ENCODE measurements around the gene MYRF.

The MYRF gene

GRCh38 chr11:61762223-61762615 is 9.8 kb downstream of the MYRF start:
- no peak for DNase-seq

- DNase-seq, result no peak
Observed at GRCh38 chr11:61762798-61763197, 10.4 kb downstream of the MYRF start.

GRCh38 chr11:61763930-61764605 is 11.6 kb downstream of the MYRF start:
- DNase-seq, result no peak

GRCh38 chr11:61764606-61765260 is 12.3 kb downstream of the MYRF start:
- no peak for DNase-seq

GRCh38 chr11:61765550-61766253 is 13.3 kb downstream of the MYRF start:
- DNase-seq, result no peak

- DNase-seq, result no peak
Observed at GRCh38 chr11:61766353-61766841, 14.0 kb downstream of the MYRF start.

GRCh38 chr11:61768376-61769076 is 16.1 kb downstream of the MYRF start:
- DNase-seq, result no peak

GRCh38 chr11:61769169-61769920 is 16.9 kb downstream of the MYRF start:
- DNase-seq, result no peak

GRCh38 chr11:61769946-61770683 is 17.7 kb downstream of the MYRF start:
- DNase-seq, result no peak

GRCh38 chr11:61771195-61771894 is 18.9 kb downstream of the MYRF start:
- DNase-seq, result no peak

- no peak for DNase-seq
Observed at GRCh38 chr11:61771985-61772455, 19.6 kb downstream of the MYRF start.

GRCh38 chr11:61773356-61773755 is 20.9 kb downstream of the MYRF start:
- no peak for DNase-seq

GRCh38 chr11:61773809-61774208 is 21.4 kb downstream of the MYRF start:
- no peak for DNase-seq

GRCh38 chr11:61774411-61774810 is 22.0 kb downstream of the MYRF start:
- no peak for DNase-seq

GRCh38 chr11:61775106-61775505 is 22.7 kb downstream of the MYRF start:
- DNase-seq, result no peak

- no peak for DNase-seq
Observed at GRCh38 chr11:61775606-61776554, 23.4 kb downstream of the MYRF start.

- no peak for DNase-seq
Observed at GRCh38 chr11:61776561-61777075, 24.2 kb downstream of the MYRF start.

GRCh38 chr11:61777234-61778090 is 25.0 kb downstream of the MYRF start:
- peak; percentile 61 for DNase-seq
